ENCODE measurements around the gene THAP4.

GRCh38 chr2:241539616-241540374 is 97.2 kb downstream of the THAP4 start:
- no peak for TF ChIP-seq TAF1 (IDR thresholded peaks at IDR 0.05; ENCODE audit: borderline replicate concordance, insufficient read depth, low read length)
- TF ChIP-seq, protein P1, sequence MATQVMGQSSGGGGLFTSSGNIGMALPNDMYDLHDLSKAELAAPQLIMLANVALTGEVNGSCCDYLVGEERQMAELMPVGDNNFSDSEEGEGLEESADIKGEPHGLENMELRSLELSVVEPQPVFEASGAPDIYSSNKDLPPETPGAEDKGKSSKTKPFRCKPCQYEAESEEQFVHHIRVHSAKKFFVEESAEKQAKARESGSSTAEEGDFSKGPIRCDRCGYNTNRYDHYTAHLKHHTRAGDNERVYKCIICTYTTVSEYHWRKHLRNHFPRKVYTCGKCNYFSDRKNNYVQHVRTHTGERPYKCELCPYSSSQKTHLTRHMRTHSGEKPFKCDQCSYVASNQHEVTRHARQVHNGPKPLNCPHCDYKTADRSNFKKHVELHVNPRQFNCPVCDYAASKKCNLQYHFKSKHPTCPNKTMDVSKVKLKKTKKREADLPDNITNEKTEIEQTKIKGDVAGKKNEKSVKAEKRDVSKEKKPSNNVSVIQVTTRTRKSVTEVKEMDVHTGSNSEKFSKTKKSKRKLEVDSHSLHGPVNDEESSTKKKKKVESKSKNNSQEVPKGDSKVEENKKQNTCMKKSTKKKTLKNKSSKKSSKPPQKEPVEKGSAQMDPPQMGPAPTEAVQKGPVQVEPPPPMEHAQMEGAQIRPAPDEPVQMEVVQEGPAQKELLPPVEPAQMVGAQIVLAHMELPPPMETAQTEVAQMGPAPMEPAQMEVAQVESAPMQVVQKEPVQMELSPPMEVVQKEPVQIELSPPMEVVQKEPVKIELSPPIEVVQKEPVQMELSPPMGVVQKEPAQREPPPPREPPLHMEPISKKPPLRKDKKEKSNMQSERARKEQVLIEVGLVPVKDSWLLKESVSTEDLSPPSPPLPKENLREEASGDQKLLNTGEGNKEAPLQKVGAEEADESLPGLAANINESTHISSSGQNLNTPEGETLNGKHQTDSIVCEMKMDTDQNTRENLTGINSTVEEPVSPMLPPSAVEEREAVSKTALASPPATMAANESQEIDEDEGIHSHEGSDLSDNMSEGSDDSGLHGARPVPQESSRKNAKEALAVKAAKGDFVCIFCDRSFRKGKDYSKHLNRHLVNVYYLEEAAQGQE (IDR thresholded peaks at IDR 0.05; ENCODE audit: insufficient read depth in 1 of 2, low read depth in 2 of 2, low read length in 2 of 2) = no peak
- no peak for TF ChIP-seq SIN3A (IDR thresholded peaks at IDR 0.05; ENCODE audit: borderline replicate concordance, insufficient read depth, low read length)
